Stimulated activated CD4-positive, alpha-beta T cell treated with anti-CD3 and anti-CD28 coated beads, TNF-alpha, amount 100 ng/mL, for 48 hours (primary cell): Measurements from ENCODE around the gene TYSND1.
"Not testable (repeated sequence)": the region's sequence is repeated elsewhere in the genome, so short reads cannot be mapped to it uniquely, and the experiment has no call there.

Experiments
- DNase-seq, 3 donors: peaks; one replicate each; pipeline ENCODE4 v3.0.0-alpha.2; 2020; ENCODE audit warnings: low read depth in 3 of 3

Gene TYSND1

GRCh38 chr10:70164163-70164562 is 17.7 kb upstream of the TYSND1 start:
- DNase-seq = no peak

DNA sequence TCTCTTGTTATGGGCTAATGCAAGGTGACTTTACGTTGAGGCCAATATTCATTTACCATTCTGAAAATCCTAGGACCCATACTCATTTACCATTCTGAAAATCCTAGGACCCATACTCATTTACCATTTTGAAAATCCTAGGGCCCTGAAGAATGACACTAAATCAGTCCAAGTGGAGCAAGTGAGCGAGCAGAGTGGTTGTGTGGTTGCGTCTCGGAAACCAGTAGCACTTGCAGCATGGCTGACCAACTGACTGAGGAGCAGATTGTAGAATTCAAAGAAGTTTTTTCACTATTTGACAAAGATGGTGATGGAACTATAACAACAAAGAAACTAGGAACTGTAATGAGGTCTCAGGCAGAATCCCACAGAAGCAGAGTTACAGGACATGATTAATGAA is 16.9 kb upstream of the TYSND1 start:
- no peak for DNase-seq

GRCh38 chr10:70162892-70163201 is 16.3 kb upstream of the TYSND1 start:
- peak in 2 of 3 donors; percentile 56 to 62 for DNase-seq

DNA sequence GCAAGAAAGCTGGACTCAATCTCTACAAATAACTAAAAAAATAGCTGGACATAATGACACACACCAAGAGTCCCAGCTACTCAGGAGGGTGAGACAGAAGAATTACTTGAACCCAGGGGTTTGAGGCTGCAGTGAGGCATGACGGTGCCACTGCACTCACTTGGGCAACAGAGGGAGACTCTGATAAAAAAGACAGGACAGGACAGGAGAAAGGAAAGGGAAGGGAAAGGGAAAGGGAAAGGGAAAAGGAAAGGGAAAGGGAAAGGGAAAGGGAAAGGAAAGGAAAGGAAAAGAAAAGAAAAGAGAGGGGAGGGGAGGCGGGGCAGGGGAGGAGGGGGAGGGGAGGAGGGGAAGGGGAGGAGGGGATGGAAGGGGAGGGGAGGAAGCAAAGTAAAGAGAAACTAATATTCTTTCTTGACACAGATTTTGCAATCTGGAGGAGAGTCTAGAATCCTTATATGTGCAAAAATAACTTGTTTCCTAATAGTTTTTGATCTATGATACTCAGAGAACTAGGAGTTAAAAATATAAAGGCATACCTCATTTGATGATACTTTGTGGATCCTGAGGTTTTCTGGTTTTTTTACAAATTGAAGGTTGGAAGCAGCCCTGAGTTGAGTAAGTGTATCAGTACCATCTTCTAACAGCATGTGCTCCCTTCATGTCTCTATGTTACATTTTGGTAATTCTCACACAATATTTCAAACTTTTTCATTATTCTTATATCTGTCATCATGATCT is 15.8 kb upstream of the TYSND1 start:
- no peak for DNase-seq

DNA sequence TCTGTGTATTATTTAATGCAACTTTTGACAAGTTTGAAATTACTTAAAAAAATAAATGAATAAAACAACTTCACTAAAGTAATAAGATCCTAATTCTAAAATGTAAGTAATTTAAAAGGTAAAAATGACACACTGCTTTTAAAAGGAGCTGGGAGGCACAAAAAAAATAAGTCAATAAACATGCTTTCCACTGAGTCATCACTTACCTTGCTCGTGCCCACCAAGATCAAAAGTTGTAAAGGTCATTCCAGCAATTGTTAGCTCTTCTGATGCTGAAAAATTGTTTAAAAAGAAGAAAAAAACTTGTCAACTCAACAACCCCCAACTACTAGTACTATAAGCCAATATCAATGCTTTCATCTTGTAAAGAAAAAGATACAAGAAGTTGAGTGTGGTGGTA is 14.3 kb upstream of the TYSND1 start:
- no peak for DNase-seq

GRCh38 chr10:70159366-70159765 is 12.9 kb upstream of the TYSND1 start:
- not testable (repeated sequence) for DNase-seq

GRCh38 chr10:70158113-70158512 is 11.6 kb upstream of the TYSND1 start:
- no peak for DNase-seq

DNA sequence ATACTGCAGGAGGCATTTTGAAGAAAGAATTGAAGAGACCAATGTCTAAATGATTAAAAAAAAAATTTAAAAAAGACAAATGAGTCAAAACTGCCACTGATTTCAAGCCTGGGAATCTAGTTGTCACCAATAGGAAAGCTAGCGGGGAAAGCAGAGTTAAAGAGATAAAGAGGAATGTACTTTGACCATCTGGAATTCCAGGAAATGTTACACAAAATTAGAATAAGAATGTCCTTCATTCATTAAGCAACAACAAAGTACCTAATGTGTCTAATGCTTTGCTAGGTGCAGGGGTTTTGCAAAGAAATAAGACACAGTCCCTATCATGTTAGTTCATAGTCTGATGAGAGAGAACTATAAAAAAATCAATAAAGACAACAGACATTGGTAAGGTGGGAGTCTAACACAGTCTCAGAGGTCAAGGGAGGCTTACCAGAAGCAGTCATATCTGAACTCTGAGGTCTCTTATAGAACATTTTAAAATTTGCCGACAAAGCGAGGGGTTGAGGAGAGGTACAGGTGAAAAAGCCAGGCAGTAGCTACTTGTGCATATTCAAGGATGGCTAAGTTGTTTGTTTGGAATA is 8.8 kb upstream of the TYSND1 start:
- DNase-seq = no peak

DNA sequence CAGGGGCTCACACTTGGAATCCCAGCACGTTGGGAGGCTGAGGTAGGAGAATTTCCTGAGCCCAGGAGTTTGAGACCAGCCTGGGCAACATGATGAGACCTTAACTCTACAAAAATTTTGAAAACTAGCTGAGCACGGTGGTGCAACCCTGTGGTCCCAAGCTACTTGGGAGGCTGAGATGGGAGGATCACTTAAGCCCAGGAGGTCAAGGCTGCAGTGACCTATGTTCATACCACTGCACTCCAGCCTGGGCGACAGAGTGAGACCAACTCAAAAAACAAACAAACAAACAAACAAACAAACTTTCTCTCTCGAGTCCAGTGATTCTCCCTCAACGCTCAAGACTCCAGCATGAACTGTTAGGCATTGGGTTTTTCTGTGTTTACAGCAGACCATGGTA is 2.0 kb upstream of the TYSND1 start:
- no peak for DNase-seq

GRCh38 chr10:70147259-70147625 is 742 bp upstream of the TYSND1 start:
- no peak for DNase-seq

DNA sequence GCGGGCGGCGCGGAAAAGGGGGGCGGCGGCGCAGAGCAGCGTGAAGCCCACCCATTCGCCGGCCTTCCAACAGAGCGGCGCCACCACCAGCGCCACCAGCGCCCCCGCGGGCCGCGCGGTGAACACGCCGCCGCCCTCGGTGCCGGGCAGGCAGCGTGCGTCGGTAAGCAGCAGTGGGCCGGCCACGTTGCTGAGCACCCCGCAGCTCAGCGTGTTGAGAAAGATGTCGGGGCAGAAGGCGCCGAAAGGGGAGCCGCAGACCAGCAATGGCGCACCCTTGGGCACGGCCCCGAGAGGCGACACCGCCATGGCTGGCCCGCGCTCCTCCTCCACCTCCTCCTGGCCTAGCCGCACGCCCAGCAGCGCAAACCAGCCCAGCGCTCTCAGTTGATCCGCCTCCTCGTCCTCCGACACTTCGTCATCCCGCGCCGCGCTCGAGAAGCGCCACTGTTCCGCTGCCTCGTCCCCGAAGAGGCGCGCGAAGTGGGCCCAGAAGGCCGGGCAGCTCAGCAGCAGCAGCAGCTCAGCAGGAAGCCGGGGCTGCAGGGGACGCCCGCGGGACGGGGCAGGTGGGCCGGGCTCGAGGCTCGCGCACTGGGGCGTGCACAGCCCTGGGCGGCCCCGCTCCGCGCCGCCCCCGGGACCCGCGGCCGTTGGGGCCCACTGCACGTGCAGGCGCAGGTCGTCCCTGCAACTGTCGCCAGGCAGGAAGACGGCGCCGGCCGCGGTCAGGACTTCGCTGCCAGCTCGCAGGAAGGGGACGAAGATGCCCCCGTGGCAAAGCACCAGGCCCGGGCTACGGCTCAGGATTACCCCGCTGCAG is 623 bp downstream of the TYSND1 start:
- DNase-seq = peak; percentile 34 to 61 (median 49)

- DNase-seq = no peak
These were observed 1.3 kb downstream of the TYSND1 start for GRCh38 chr10:70145166-70145665.

- DNase-seq = no peak
These were observed 2.0 kb downstream of the TYSND1 start for GRCh38 chr10:70144372-70145110.

DNA sequence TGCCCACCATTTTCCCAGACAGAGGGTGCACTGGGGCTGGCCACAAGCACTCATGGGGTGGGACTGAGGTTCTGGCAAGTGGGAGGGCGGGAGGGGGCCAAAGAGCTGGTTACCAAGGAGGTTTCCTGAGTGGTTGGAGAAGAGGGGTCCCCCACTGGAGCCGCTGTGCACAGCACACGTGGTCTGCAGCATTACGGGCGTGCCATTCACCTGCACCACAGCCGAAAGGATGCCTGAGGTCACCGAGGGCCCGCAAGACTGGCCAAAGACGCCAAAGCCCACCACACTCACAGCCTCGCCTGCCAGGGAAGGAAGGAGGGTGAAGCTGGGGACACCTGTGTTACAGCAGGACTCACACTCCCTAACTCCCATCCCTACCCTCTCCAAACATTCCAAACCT is 3.9 kb downstream of the TYSND1 start:
- DNase-seq = no peak

- no peak for DNase-seq
These were observed 6.2 kb downstream of the TYSND1 start for GRCh38 chr10:70140297-70140696.

- DNase-seq = no peak
These were observed 6.6 kb downstream of the TYSND1 start for GRCh38 chr10:70139997-70140250.

GRCh38 chr10:70139151-70139996 is 7.1 kb downstream of the TYSND1 start:
- DNase-seq = no peak

DNA sequence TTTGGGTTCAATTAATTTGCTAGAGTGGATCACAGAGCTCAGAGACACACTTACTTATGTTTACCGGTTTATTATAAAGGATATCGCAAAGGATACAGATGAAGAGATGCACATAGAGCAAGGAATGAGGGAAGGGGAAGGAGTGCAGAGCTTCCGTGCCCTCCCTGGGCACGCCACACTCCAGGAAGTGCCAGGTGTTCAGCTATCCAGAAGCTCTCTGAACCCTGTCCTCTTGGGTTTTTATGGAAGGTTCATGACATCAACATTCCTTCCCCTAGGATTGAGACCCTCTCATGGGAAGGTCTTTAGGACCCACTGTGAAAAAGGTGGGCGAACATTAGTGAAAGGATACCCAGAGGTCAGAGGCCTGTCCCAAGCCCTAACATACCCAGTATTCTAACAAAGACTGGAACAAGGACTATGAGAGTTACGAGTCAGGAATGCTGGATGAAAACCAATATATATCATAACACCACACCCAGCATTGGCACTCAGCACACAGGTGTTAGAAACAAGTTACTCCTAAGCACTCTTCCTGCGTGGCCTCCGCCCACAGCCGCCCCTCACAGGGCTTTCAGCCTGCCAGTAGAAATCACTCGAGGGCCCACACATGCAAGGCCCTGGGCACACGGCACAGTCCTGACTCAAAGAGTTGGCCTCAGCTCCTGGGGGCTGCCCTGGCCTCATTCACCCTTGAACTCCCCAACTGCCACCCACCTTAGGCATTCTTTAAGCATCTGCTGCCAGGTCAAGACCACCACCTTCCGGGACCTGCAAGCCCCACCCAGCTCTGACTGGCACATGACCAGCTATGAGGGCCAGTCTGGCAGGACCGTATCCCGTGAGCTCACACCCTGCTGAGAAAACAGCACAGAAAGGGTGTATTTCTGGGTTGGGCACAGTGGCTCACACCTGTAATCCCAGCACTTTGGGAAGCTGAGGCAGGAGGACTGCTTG is 8.3 kb downstream of the TYSND1 start:
- DNase-seq = no peak

DNA sequence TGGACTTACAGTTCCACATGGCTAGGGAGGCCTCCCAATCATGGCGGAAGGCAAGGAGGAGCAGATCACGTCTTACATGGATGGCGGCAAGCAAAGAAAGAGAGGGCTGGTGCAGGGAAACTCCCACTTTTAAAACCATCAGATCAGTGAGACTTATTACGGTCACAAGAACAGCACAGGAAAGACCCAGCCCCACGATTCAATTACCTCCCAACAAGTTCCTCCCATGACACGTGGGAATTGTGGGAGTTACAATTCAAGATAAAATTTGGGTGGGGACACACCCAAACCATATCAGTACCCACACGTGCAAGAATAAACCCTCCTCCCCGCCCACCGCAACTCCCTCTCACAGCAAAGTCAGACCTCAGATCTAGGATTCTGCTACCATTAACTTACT is 9.4 kb downstream of the TYSND1 start:
- DNase-seq = no peak

DNA sequence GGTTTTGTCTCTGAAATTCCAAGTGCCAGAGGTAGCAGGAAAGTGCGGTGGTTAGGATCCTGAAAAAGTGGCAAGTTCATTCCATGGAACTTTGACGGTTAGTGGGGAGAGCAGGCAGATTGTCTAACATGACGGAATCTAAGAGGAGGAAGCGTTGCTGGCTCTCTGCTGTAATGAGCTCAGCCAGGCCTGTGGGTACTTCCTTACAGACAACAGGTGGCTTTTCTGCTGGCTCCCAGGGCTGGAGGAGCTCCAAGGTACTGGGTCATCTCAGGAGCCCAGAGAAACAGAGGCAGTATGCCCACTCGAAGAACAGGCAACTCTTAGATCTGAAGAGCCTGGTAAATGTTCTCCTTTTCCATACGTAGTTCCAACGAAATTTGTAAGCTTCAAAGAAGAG is 10.8 kb downstream of the TYSND1 start:
- DNase-seq = no peak
